ENCODE data around the gene IL15RA. TPM values are rescaled to one million over a fixed set of nuclear protein-coding genes. Genes with fewer than 3 reads are reported as not detected.

Gene IL15RA
- total RNA-seq, 1 experiment from 2014 or later: 15.5 TPM

- no peaks in the 10 kb centered on the region for H3K36me3 ChIP-seq (ENCODE audit: low read depth)
- no peaks in the 10 kb centered on the region for H3K9me3 ChIP-seq (ENCODE audit: insufficient read depth, low read depth)
- ChIA-PET POLR2A (ENCODE audit: unreplicated experiment) (no interaction called here), CTCF (interaction anchor here (0.6 kb wide), 1 partner anchor 471 kb away, joined by 11 read pairs; no protein-coding TSS in a partner anchor)
- H3K4me2 ChIP-seq: no peak overlapping the region
- H4K20me1 ChIP-seq (ENCODE audit: insufficient read depth): no peaks in the 10 kb centered on the region
- BruUV-seq (replicated peaks): no TSS peak
- H3K27me3 ChIP-seq (ENCODE audit: insufficient read depth, low read depth): no peaks in the 10 kb centered on the region
- H3K27ac ChIP-seq: no peak overlapping the region
- intact Hi-C loops (cut with micrococcal nuclease; ENCODE audit: unreplicated experiment): no loop called here
- no peak overlapping the region for H3K4me3 ChIP-seq
- no peak for DNase-seq
- TF ChIP-seq EZH2 (IDR thresholded peaks at IDR 0.05; ENCODE audit: low read depth): no peak
- no peak for TF ChIP-seq CTCF (conservative IDR thresholded peaks at IDR 0.05)
- no peaks in the 10 kb centered on the region for H3K9me2 ChIP-seq (ENCODE audit: insufficient read depth)
- no peaks in the 10 kb centered on the region for H3F3A ChIP-seq (ENCODE audit: insufficient read depth, low read depth)
- H3K79me2 ChIP-seq (ENCODE audit: low read depth): no peaks in the 10 kb centered on the region
- H2AFZ ChIP-seq: no peak overlapping the region
- no peaks in the 10 kb centered on the region for H3K4me1 ChIP-seq (replicated peaks; ENCODE audit: insufficient read depth)
These were observed 71.4 kb downstream of the IL15RA start for GRCh38 chr10:5905854-5906507.

- ChIA-PET CTCF (no interaction called here), POLR2A (ENCODE audit: unreplicated experiment) (interaction anchor here (0.5 to 0.6 kb wide), 2 partner anchors 53 to 213 kb away, joined by 9 to 15 read pairs; no protein-coding TSS in a partner anchor)
- H3K36me3 ChIP-seq (ENCODE audit: low read depth): no peaks in the 10 kb centered on the region
- H3K27me3 ChIP-seq (ENCODE audit: insufficient read depth, low read depth): no peaks in the 10 kb centered on the region
- H3K9me3 ChIP-seq (ENCODE audit: insufficient read depth, low read depth): no peaks in the 10 kb centered on the region
- H3K4me3 ChIP-seq: no peak overlapping the region
- intact Hi-C loops (cut with micrococcal nuclease; ENCODE audit: unreplicated experiment): no loop called here
- no peaks in the 10 kb centered on the region for H3F3A ChIP-seq (ENCODE audit: insufficient read depth, low read depth)
- H2AFZ ChIP-seq: no peak overlapping the region
- TF ChIP-seq CTCF (conservative IDR thresholded peaks at IDR 0.05) (no peak), EZH2 (IDR thresholded peaks at IDR 0.05; ENCODE audit: low read depth) (no peak)
- no peaks in the 10 kb centered on the region for H3K9me2 ChIP-seq (ENCODE audit: insufficient read depth)
- no peak overlapping the region for H3K4me2 ChIP-seq
- BruUV-seq (replicated peaks): no TSS peak
- DNase-seq: no peak
- no peak overlapping the region for H3K27ac ChIP-seq
- H3K4me1 ChIP-seq (replicated peaks; ENCODE audit: insufficient read depth): no peaks in the 10 kb centered on the region
- no peaks in the 10 kb centered on the region for H3K79me2 ChIP-seq (ENCODE audit: low read depth)
- no peaks in the 10 kb centered on the region for H4K20me1 ChIP-seq (ENCODE audit: insufficient read depth)
These were observed 73.1 kb downstream of the IL15RA start for GRCh38 chr10:5904227-5904626.

- Histone ChIP-seq H3K27me3 (ENCODE audit: insufficient read depth, low read depth) (no peaks in the 10 kb centered on the region), H3K27ac (no peak overlapping the region), H3K4me2 (no peak overlapping the region), H3K4me1 (replicated peaks; ENCODE audit: insufficient read depth) (no peaks in the 10 kb centered on the region), H3F3A (ENCODE audit: insufficient read depth, low read depth) (no peaks in the 10 kb centered on the region), H2AFZ (no peak overlapping the region), H3K9me2 (ENCODE audit: insufficient read depth) (no peaks in the 10 kb centered on the region), H3K9me3 (ENCODE audit: insufficient read depth, low read depth) (no peaks in the 10 kb centered on the region), H3K4me3 (no peak overlapping the region), H3K79me2 (ENCODE audit: low read depth) (no peaks in the 10 kb centered on the region), H3K36me3 (ENCODE audit: low read depth) (no peaks in the 10 kb centered on the region), H4K20me1 (ENCODE audit: insufficient read depth) (no peaks in the 10 kb centered on the region)
- no peak for TF ChIP-seq CTCF (conservative IDR thresholded peaks at IDR 0.05)
- TF ChIP-seq EZH2 (IDR thresholded peaks at IDR 0.05; ENCODE audit: low read depth): no peak
- POLR2A ChIA-PET (ENCODE audit: unreplicated experiment): interaction anchor here (0.6 kb wide), 1 partner anchor 212 kb away, joined by 9 read pairs; no protein-coding TSS in a partner anchor
- CTCF ChIA-PET: no interaction called here
- no TSS peak for BruUV-seq (replicated peaks)
- DNase-seq: no peak
- intact Hi-C loops (cut with micrococcal nuclease; ENCODE audit: unreplicated experiment): no loop called here
These were observed 73.8 kb downstream of the IL15RA start for GRCh38 chr10:5903563-5903962.
